Ovary (tissue), 3 donors: ENCODE results near the gene P2RX2.

Experiments
- CTCF ChIP-seq, 3 donors: fragments of 450-650 bp in 2 of 3; fragments of 200-600 bp in 1 of 3; IDR thresholded peaks; one replicate each; pipeline versions ENCODE4 v1.5.1 to v1.8.0; 2016 to 2022; ENCODE audit warnings: antibody characterized with exemption in 3 of 3, mild to moderate bottlenecking in 1 of 3
- POLR2A ChIP-seq: fragments of 450-650 bp; IDR thresholded peaks from one replicate; pipeline ENCODE4 v1.6.1; 2017; ENCODE audit warnings: antibody characterized with exemption, mild to moderate bottlenecking, moderate library complexity
- donor health status: DM: no; HTN: no; CAD: no.

- no peak for TF ChIP-seq CTCF (IDR thresholded peaks at IDR 0.05)
- no peak for TF ChIP-seq POLR2A
Observed at GRCh38 chr12:132619386-132620112, 973 bp downstream of the P2RX2 start.
